HG03095 (cell line): ENCODE data around the gene CDKN2B-AS1.

Experiments
- ATAC-seq: cut with Tn5 transposase; IDR thresholded peaks from one replicate; pipeline ENCODE4 v1.9.1; 2021; ENCODE audit warnings: moderate library complexity; ENCODE audit not compliant: unreplicated experiment

Gene CDKN2B-AS1

DNA sequence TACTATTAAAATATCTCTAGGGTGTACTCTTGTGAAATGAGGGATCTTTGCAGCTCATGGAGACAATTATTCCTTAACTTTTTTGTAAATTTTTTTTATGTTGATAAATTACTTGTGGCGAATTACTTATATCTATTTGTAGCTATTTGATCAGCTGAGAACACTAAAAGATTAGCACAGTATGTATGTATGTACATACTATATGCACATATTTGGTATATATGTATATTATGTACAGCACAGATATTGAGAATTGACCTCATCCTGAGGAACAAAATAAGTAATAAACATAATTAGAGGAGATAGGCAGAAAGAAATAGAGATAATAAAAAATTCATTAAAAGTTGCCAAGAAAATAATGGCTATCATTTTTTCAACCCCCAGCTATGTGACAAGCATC is 12.2 kb upstream of the CDKN2B-AS1 start:
- no peak for ATAC-seq

DNA sequence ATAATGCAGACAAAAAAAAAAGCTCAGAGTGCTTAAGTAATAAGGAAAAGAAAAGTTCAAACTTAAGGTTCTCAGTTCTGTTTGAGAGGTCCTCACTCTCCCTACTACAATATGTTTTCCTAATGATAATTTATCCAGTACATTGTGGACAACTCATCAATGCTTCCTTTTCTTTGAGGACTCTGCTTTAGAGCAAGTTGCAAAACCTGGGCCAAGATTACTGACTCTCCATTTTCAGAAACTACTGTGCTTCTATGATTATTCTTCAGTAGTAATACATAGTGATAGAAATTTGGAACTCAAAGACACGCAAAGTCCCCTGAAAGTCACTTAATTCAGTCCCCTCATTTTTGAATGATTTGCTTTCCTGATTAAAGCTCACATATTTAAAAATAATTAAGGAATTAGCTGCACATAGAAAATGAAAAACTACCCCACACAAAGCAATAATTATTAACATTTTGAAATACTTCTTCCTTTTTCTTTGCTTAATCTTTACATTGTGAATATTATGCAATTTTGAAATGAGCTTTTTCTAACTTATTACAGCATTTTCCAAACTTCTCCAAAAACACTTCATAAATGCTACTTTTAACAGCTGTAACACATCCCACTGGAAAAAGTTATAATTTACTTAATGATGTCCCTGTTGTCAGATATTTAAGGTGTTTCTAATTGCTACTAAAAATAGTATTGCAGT is 11.6 kb upstream of the CDKN2B-AS1 start:
- no peak for ATAC-seq

DNA sequence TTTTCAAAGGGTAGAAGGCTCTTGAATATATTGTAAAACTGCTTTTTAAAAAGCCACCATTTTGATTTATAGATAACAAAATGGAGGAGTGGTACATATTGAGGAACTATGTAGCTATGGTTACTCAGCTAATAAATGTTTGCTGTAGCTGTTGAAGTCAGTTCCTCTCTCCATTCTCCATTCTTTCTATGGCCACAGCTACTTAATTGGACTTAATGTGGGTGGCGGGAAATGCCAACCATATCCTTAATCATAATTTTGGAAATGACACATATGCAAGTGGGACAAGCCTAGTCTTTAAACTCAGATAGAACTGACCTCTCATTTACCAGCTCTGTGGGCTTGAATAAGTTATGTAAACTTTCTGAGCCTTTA is 11.0 kb upstream of the CDKN2B-AS1 start:
- ATAC-seq: no peak

GRCh38 chr9:21984101-21984500 is 10.5 kb upstream of the CDKN2B-AS1 start:
- no peak for ATAC-seq

- ATAC-seq: no peak
Observed at GRCh38 chr9:21985964-21986667, 8.5 kb upstream of the CDKN2B-AS1 start.

- ATAC-seq: no peak
Observed at GRCh38 chr9:21988056-21988990, 6.3 kb upstream of the CDKN2B-AS1 start.

DNA sequence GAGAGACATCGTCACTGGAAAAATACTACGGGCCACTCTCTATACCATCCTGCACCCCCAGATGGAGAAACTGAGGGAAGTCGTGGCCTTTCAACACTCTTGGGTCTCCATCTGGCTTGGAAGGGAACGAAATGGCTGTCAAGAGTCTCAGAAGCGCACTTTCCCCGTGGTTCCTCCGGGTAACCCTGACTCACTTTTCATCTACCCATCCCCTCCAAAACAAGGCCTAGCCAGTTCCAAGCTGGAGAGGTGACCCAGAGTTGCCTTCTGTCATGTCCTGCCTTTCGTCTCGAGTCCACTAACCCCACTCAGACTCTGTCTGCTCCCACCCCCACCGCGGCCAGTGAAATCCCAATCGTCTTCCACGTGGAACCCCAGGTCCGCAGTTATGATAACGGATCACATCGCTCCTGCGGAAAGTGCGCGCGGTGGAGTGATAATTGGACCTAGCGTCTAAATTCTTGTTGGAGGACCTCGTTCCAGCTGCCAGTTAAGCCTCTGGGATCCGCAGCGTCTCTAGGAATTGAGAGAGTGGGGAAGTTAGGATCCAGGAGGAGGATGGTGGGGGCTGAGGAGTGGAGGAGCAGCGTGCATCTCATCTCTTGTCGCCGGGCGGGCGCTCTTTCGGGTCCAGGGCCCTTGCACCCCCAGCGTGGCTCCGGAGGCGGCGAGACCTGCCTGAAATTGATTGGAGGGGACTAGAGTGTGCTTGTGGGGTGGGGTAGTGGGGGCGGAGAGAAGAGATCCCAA is 5.0 kb upstream of the CDKN2B-AS1 start:
- no peak for ATAC-seq

- ATAC-seq: no peak
Observed at GRCh38 chr9:21991072-21991959, 3.3 kb upstream of the CDKN2B-AS1 start.

- no peak for ATAC-seq
Observed at GRCh38 chr9:21993007-21993406, 1.6 kb upstream of the CDKN2B-AS1 start.

DNA sequence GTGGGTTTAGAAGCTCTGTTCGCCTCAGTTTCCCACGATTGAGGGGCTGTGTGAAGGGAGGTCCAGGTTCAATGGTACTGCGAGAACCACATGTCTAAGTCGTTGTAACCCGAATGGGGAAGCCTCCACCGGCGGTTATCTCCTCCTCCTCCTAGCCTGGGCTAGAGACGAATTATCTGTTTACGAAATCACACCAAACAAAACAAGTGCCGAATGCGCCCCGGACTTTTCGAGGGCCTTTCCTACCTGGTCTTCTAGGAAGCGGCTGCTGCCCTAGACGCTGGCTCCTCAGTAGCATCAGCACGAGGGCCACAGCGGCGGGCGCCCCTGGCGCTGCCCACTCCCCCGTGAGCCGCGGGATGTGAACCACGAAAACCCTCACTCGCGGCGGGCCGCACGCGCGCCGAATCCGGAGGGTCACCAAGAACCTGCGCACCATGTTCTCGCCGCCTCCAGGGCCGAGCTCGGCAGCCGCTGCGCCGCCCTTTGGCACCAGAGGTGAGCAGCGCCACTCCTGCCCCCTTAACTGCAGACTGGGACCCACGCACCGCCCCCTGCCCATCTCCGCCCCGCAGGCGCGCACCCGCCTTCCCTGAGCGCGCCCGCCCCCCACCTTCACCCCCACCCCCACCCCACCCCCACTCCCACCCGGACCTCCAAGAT is 567 bp upstream of the CDKN2B-AS1 start, which contains the start of gene CDKN2A:
CDKN2A (minus strand) TSS at position 500 of the 663 bp plus-strand sequence.
- ATAC-seq: peak; percentile 30

GRCh38 chr9:21995006-21995665 is 545 bp downstream of the CDKN2B-AS1 start:
- ATAC-seq: peak; percentile 84

GRCh38 chr9:21995666-21996398 is 1.2 kb downstream of the CDKN2B-AS1 start:
- peak; percentile 25 for ATAC-seq

DNA sequence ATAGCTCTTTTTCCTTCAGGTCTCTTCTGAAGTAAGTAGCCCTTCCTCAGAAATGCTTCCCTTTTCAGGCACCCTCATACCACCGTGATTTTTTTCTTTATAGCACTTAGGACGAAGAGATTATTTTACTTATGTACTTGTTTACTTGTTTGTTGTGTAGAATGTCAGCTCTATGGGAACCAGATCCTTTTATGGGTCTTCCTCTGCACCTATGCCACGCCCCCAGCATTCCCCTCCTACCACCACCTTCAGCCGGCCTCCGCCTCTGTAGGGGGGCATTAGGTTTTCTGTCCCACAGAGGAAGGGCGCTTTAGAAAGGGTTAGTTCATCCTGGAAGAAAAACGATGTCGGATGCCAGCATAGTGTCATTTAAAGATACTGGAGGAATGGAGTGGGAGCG is 1.8 kb downstream of the CDKN2B-AS1 start:
- no peak for ATAC-seq

- no peak for ATAC-seq
Observed at GRCh38 chr9:21996858-21997257, 2.3 kb downstream of the CDKN2B-AS1 start.

DNA sequence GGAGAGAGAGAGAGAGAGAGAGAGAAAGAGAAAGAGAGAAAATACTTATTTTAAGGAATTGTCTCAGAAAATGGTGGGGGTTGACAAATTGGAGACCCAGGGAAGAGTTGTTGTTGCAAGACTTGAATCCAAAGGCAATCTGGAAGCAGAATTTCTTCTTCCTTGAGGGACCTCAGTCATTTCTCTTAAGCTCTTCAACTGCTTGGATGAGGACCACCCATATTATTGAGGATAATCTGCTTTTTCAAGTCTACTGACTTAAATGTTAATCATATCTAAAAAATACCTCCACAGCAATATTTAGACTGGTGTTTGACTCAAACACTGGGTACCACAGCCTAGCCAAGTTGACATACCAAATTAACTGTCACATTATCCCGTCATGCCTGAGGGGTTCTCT is 2.9 kb downstream of the CDKN2B-AS1 start:
- ATAC-seq: no peak

- ATAC-seq: no peak
Observed at GRCh38 chr9:21998026-21998425, 3.4 kb downstream of the CDKN2B-AS1 start.

GRCh38 chr9:22002038-22002437 is 7.4 kb downstream of the CDKN2B-AS1 start:
- no peak for ATAC-seq
